KBM-7 (cell line): ENCODE data around the gene DUOXA2.
A peak's percentile ranks its signal among the peaks of the same experiment; 100 is the strongest.

Experiments used
- DNase-seq: peaks from one replicate; pipeline ENCODE4 v3.0.0-alpha.2; 2015
- in situ Hi-C: fragments of 300-500 bp; cut with MboI; formaldehyde crosslinking; loops from 2 replicates; pipeline ENCODE4 v1.14.3; 2020; ENCODE audit warnings: low sequenced_read_pairs, low pct_unique_long_range_greater_than_20kb, mixed read lengths

DUOXA2 gene

GRCh38 chr15:45148076-45149059 is 34.2 kb downstream of the DUOXA2 start:
- in situ Hi-C loops: no loop called here
- DNase-seq: no peak

- in situ Hi-C loops: no loop called here
- DNase-seq: no peak
Observed at GRCh38 chr15:45149060-45149459, 34.9 kb downstream of the DUOXA2 start.

- in situ Hi-C loops: loop anchor here (25.0 kb wide), 1 partner anchor 462 kb away; no protein-coding TSS in a partner anchor
- DNase-seq: no peak
Observed at GRCh38 chr15:45150481-45150880, 36.4 kb downstream of the DUOXA2 start.

GRCh38 chr15:45150997-45151396 is 36.9 kb downstream of the DUOXA2 start:
- in situ Hi-C loops: loop anchor here (25.0 kb wide), 1 partner anchor 461 kb away; no protein-coding TSS in a partner anchor

GRCh38 chr15:45151998-45152828 is 38.1 kb downstream of the DUOXA2 start:
- no peak for DNase-seq
- in situ Hi-C loops: loop anchor here (25.0 kb wide), 1 partner anchor 460 kb away; no protein-coding TSS in a partner anchor

More at GRCh38 chr15:45150997-45151396, 36.9 kb downstream of the DUOXA2 start:
- DNase-seq: no peak

GRCh38 chr15:45155739-45156138 is 41.6 kb downstream of the DUOXA2 start:
- no peak for DNase-seq
- in situ Hi-C loops: loop anchor here (25.0 kb wide), 1 partner anchor 457 kb away; no protein-coding TSS in a partner anchor

- in situ Hi-C loops: loop anchor here (25.0 kb wide), 1 partner anchor 455 kb away; no protein-coding TSS in a partner anchor
- DNase-seq: no peak
Observed at GRCh38 chr15:45156744-45157455, 42.8 kb downstream of the DUOXA2 start.

GRCh38 chr15:45157974-45158373 is 43.8 kb downstream of the DUOXA2 start:
- in situ Hi-C loops: loop anchor here (25.0 kb wide), 1 partner anchor 454 kb away; no protein-coding TSS in a partner anchor
- DNase-seq: no peak

- no peak for DNase-seq
- in situ Hi-C loops: loop anchor here (25.0 kb wide), 1 partner anchor 451 kb away; no protein-coding TSS in a partner anchor
Observed at GRCh38 chr15:45161666-45162065, 47.5 kb downstream of the DUOXA2 start.

GRCh38 chr15:45162771-45163507 is 48.8 kb downstream of the DUOXA2 start:
- in situ Hi-C loops: loop anchor here (25.0 kb wide), 1 partner anchor 449 kb away; no protein-coding TSS in a partner anchor
- peak; percentile 89 for DNase-seq

GRCh38 chr15:45163508-45163856 is 49.4 kb downstream of the DUOXA2 start:
- DNase-seq: no peak
- in situ Hi-C loops: loop anchor here (25.0 kb wide), 1 partner anchor 449 kb away; no protein-coding TSS in a partner anchor

GRCh38 chr15:45164914-45165313 is 50.8 kb downstream of the DUOXA2 start:
- no peak for DNase-seq
- in situ Hi-C loops: loop anchor here (25.0 kb wide), 1 partner anchor 447 kb away; no protein-coding TSS in a partner anchor

GRCh38 chr15:45165536-45165935 is 51.4 kb downstream of the DUOXA2 start:
- DNase-seq: no peak
- in situ Hi-C loops: loop anchor here (25.0 kb wide), 1 partner anchor 447 kb away; no protein-coding TSS in a partner anchor

- in situ Hi-C loops: loop anchor here (25.0 kb wide), 1 partner anchor 445 kb away; no protein-coding TSS in a partner anchor
- peak; percentile 90 for DNase-seq
Observed at GRCh38 chr15:45166834-45167630, 52.9 kb downstream of the DUOXA2 start.

- in situ Hi-C loops: loop anchor here (25.0 kb wide), 1 partner anchor 445 kb away; no protein-coding TSS in a partner anchor
- no peak for DNase-seq
Observed at GRCh38 chr15:45167631-45168205, 53.6 kb downstream of the DUOXA2 start.
